Measurements from ENCODE around the gene NCAM1.

NCAM1 gene

DNA sequence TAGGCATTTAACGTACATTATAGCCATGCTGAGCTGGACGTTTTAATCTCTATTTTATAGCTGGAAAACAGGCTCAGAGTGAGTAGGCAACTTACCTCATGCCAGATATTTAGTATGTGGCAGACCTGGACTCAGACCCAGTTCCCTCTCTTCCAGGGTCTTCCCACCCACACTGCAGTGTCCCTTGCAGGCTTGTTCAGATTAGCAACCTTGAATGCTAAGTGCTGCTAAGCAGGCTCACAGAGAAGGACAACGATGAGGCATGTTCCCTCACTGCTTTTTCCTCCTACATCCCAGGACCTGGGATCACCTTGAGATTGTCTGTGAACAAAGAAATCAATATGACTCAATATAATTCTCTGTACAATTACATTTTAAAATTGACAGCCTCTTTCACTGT is 65.6 kb downstream of the NCAM1 start:
- TF ChIP-seq, protein P1, sequence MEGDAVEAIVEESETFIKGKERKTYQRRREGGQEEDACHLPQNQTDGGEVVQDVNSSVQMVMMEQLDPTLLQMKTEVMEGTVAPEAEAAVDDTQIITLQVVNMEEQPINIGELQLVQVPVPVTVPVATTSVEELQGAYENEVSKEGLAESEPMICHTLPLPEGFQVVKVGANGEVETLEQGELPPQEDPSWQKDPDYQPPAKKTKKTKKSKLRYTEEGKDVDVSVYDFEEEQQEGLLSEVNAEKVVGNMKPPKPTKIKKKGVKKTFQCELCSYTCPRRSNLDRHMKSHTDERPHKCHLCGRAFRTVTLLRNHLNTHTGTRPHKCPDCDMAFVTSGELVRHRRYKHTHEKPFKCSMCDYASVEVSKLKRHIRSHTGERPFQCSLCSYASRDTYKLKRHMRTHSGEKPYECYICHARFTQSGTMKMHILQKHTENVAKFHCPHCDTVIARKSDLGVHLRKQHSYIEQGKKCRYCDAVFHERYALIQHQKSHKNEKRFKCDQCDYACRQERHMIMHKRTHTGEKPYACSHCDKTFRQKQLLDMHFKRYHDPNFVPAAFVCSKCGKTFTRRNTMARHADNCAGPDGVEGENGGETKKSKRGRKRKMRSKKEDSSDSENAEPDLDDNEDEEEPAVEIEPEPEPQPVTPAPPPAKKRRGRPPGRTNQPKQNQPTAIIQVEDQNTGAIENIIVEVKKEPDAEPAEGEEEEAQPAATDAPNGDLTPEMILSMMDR (IDR thresholded peaks at IDR 0.05; ENCODE audit: low read depth, low read length, missing control alignments), result no peak
- DNase-seq (ENCODE audit: extremely low read depth, low read depth), result no peak
- H3K4me3 ChIP-seq (replicated peaks; ENCODE audit: low read depth, low read length), result no peak overlapping the region

DNA sequence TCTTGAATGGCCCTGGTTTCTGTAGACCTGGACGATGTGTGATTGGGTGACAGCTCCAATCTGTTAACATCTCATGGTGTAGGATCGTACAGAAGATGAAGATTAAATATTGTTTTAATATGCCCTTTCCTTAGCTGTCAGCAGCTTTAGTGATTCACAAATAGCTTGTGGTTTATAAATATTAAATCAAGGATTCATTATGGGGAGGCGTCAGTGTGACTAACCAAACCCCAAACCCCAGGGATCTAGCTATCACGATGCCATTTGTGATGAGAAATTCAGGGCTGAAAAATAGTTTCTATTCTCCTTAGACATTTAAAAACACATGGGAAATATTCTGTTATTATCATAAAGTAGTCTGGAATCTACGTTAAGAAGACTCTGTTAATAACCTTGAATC is 73.4 kb downstream of the NCAM1 start:
- H3K4me3 ChIP-seq (replicated peaks; ENCODE audit: low read depth, low read length), result no peak overlapping the region
- no peak for DNase-seq (ENCODE audit: extremely low read depth, low read depth)
- TF ChIP-seq, protein P1 (IDR thresholded peaks at IDR 0.05; ENCODE audit: low read depth, low read length, missing control alignments), result no peak

GRCh38 chr11:113035708-113036107 is 74.5 kb downstream of the NCAM1 start:
- no peak for DNase-seq (ENCODE audit: extremely low read depth, low read depth)
- TF ChIP-seq, protein P1 (IDR thresholded peaks at IDR 0.05; ENCODE audit: low read depth, low read length, missing control alignments), result no peak
- H3K4me3 ChIP-seq (replicated peaks; ENCODE audit: low read depth, low read length), result no peak overlapping the region

DNA sequence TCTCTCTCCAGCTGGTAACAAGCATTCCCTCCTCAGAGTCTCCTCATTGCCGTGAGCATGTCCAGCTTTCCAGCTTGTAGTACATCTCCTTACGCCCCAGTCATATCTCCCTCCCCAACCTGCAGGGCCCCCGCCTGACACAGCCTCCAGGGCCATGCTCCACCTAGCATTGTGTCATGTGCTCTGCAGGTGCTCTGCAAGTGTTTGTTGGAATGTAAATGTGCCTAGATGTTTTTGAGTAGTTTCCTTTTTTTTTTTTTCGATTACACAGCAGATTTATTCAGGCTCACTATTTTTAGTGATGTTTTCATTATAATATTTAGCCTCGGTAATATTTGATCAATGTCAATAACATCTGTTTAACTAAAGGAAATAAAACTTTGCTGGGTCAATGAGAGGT is 82.5 kb downstream of the NCAM1 start:
- TF ChIP-seq, protein P1 (IDR thresholded peaks at IDR 0.05; ENCODE audit: low read depth, low read length, missing control alignments), result no peak
- no peak for DNase-seq (ENCODE audit: extremely low read depth, low read depth)
- no peak overlapping the region for H3K4me3 ChIP-seq (replicated peaks; ENCODE audit: low read depth, low read length)

GRCh38 chr11:113045146-113045545 is 83.9 kb downstream of the NCAM1 start:
- H3K4me3 ChIP-seq (replicated peaks; ENCODE audit: low read depth, low read length), result no peak overlapping the region
- DNase-seq (ENCODE audit: extremely low read depth, low read depth), result no peak

GRCh38 chr11:113046866-113047265 is 85.6 kb downstream of the NCAM1 start:
- TF ChIP-seq, protein P1 (IDR thresholded peaks at IDR 0.05; ENCODE audit: low read depth, low read length, missing control alignments), result no peak
- no peak overlapping the region for H3K4me3 ChIP-seq (replicated peaks; ENCODE audit: low read depth, low read length)
- DNase-seq (ENCODE audit: extremely low read depth, low read depth), result no peak

More at GRCh38 chr11:113045146-113045545, 83.9 kb downstream of the NCAM1 start:
- TF ChIP-seq, protein P1 (IDR thresholded peaks at IDR 0.05; ENCODE audit: low read depth, low read length, missing control alignments), result no peak

Measured in HFF-Myc (cell line).